Heart left ventricle (tissue), 13 donors: Measurements from ENCODE around the gene PSMF1.

Source experiments
- POLR2A ChIP-seq, 2 donors: fragments of 450-650 bp; IDR thresholded peaks; one replicate each; pipeline ENCODE4 v1.6.1; 2017; ENCODE audit warnings: antibody characterized with exemption in 2 of 2, mild to moderate bottlenecking in 2 of 2, moderate library complexity in 2 of 2
- TF ChIP-seq, protein P1 (sequence below), 12 donors: fragments of 200-600 bp; sonication (generic) in 4 of 12; IDR thresholded peaks; one replicate each; pipeline versions ENCODE4 v1.5.0 to v1.8.0; 2018 to 2022; ENCODE audit warnings: antibody characterized with exemption in 12 of 12, mild to moderate bottlenecking in 5 of 12
- donor health status: ischemic (EF 13 %, LVEDD 7.1; RV severe dilation, severe dysfunction).
- donor health status: DM: no; HTN: yes; CAD: no.
- donor health status: DM: no; HTN: no; CAD: no.
- donor health status: ischemic (EF 25% LVEDD 6.9; RV normal size, moderate dysfunction).
- donor health status: ischemic (EF 25% LVEDD 5.7; RV mildly dilated, moderate dysfunction).
- donor health status: ischemic (EF 35%, LVEDD 5.7; RV mildly dilated, moderate dysfunction).
- donor health status: nonischemic (EF 11% LVEDD 7.7; RV severe dilation, severe dysfunction).
- donor health status: DM: yes; HTN: yes; CAD: no.
- donor health status: PGD.
- donor health status: ischemic (EF 29% LVEDD 5.4; RV normal size, mild dysfunction).
- donor health status: nonischemic (EF 23%, LVEDD 6.1; RV moderate dilation, normal function).

DNA sequence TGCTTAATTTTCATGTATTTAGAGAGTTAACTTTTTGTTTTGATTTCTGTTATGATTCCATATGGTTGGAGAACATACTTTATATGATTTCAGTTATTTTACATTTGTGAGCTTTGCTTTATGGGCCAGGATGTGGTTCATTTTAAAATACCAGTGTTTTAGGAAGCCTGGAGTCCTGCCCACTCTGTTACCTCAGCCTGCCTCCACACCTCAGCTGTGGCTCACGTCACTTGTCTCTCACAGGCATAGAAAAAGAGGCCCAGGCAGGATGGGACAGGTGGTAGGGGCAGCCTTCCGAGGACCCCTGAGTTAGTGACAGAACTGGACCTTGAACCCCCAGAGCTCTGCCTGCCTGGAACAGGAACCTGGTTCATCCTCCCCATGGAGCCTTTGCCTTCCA lies 16.0 kb downstream of the PSMF1 start:
- TF ChIP-seq, protein P1, sequence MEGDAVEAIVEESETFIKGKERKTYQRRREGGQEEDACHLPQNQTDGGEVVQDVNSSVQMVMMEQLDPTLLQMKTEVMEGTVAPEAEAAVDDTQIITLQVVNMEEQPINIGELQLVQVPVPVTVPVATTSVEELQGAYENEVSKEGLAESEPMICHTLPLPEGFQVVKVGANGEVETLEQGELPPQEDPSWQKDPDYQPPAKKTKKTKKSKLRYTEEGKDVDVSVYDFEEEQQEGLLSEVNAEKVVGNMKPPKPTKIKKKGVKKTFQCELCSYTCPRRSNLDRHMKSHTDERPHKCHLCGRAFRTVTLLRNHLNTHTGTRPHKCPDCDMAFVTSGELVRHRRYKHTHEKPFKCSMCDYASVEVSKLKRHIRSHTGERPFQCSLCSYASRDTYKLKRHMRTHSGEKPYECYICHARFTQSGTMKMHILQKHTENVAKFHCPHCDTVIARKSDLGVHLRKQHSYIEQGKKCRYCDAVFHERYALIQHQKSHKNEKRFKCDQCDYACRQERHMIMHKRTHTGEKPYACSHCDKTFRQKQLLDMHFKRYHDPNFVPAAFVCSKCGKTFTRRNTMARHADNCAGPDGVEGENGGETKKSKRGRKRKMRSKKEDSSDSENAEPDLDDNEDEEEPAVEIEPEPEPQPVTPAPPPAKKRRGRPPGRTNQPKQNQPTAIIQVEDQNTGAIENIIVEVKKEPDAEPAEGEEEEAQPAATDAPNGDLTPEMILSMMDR (IDR thresholded peaks at IDR 0.05): no peak
- no peak for TF ChIP-seq POLR2A (IDR thresholded peaks at IDR 0.05)
